Brain microvascular endothelial cell (primary cell): Measurements from ENCODE around the gene NKPD1.

Source experiments
- DNase-seq: peaks from one replicate; pipeline ENCODE4 v3.0.0-alpha.2; 2020
- H3K27ac ChIP-seq: fragments of 250-450 bp; sonication (Bioruptor Pico); 2 replicates; pipeline ENCODE4 v1.5.1; 2020; ENCODE audit warnings: mild to moderate bottlenecking, moderate library complexity
- H3K27me3 ChIP-seq: fragments of 250-450 bp; sonication (Bioruptor Pico); replicated peaks from 2 replicates; pipeline ENCODE4 v1.5.1; 2020; ENCODE audit warnings: mild to moderate bottlenecking
- H3K36me3 ChIP-seq: fragments of 250-450 bp; sonication (Bioruptor Pico); replicated peaks from 2 replicates; pipeline ENCODE4 v1.5.1; 2020; ENCODE audit warnings: mild to moderate bottlenecking
- H3K4me3 ChIP-seq: 2 replicates; pipeline ENCODE4 v1.5.1; 2011; ENCODE audit warnings: low read depth, mild to moderate bottlenecking, control low read depth, low read length, moderate library complexity
- in situ Hi-C: cut with HindIII; loops from 2 replicates; pipeline ENCODE4 v1.10.0; 2017; ENCODE audit warnings: low sequenced_read_pairs, low pct_ligation_motif_present
- TF ChIP-seq, protein P1 (sequence below): IDR thresholded peaks from 2 replicates; pipeline ENCODE4 v1.5.1; 2011; ENCODE audit warnings: low read depth, mild to moderate bottlenecking, moderate library complexity, low read length, control low read depth, inconsistent platforms; ENCODE audit errors: missing control alignments

Gene NKPD1

DNA sequence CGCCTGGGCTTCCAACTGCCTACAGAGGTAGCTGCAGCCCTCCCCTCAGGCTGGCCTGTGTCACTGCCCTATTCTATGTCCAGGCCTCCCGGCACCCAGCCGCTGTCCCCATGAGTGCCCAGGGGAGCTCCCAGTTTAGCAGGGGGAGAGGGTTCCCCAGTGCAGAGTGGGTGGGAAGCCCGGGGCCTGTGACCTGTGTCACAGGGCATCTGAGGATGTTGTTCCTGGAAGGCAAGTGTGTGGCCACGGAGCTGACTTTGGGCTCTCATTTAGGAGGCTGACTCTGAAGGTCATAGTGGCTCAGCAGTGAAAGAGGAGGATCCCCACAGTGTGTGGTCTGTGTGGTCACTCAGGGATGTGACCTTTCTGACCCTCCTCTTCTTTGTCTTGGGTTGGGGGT, 42.7 kb downstream of the NKPD1 start:
- DNase-seq = no peak
- H3K27ac ChIP-seq = no peak overlapping the region
- in situ Hi-C loops = no loop called here
- TF ChIP-seq, protein P1, sequence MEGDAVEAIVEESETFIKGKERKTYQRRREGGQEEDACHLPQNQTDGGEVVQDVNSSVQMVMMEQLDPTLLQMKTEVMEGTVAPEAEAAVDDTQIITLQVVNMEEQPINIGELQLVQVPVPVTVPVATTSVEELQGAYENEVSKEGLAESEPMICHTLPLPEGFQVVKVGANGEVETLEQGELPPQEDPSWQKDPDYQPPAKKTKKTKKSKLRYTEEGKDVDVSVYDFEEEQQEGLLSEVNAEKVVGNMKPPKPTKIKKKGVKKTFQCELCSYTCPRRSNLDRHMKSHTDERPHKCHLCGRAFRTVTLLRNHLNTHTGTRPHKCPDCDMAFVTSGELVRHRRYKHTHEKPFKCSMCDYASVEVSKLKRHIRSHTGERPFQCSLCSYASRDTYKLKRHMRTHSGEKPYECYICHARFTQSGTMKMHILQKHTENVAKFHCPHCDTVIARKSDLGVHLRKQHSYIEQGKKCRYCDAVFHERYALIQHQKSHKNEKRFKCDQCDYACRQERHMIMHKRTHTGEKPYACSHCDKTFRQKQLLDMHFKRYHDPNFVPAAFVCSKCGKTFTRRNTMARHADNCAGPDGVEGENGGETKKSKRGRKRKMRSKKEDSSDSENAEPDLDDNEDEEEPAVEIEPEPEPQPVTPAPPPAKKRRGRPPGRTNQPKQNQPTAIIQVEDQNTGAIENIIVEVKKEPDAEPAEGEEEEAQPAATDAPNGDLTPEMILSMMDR = no peak
- H3K4me3 ChIP-seq = no peak overlapping the region
- H3K27me3 ChIP-seq = no peaks in the 10 kb centered on the region
- no peaks in the 10 kb centered on the region for H3K36me3 ChIP-seq

DNA sequence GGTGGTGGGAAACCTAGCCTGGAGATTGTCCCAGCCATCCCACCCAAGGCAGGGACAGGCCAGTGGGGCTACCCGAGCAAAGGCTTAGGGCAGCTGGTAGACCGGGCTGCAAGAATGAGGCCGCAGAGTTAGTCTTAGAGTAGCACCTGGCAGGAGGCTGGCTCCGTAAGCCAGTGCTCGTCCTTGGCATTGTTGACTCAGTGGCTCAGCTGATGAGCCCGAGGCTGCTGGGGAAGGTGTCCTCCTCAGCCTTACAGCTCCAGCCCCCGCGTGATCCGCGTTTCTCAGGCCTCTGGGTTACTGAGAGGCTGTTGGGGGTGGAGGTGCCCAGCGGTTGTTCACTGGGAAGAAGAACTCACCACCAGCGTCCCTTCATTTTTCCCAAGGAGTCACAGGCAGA, 43.1 kb downstream of the NKPD1 start:
- Histone ChIP-seq H3K27ac (no peak overlapping the region), H3K36me3 (no peaks in the 10 kb centered on the region), H3K4me3 (no peak overlapping the region), H3K27me3 (no peaks in the 10 kb centered on the region)
- DNase-seq = no peak
- TF ChIP-seq, protein P1 = no peak
- in situ Hi-C loops = no loop called here

DNA sequence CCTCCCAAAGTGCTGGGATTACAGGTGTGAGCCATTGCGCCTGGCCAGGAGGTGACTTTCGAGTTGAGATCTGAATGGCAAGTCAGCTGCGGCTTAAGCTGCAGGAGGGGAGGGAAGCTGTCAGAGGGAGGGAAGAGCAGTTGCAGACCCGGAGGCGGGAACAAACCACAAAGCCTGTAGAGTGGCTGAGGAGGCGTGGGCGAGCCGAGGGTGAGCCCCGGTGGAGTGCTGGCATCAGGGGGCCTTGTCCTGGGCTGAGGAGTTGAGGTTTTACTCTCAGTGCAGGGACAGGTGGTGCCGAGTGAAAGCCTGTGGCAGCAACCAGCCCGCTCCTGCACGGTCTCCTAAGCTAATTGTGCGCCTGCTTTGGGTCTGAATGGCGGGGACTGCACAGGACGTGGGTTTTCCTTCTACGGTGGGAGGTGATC, 43.6 kb downstream of the NKPD1 start:
- H3K4me3 ChIP-seq = no peak overlapping the region
- no peak for DNase-seq
- H3K27me3 ChIP-seq = no peaks in the 10 kb centered on the region
- no peaks in the 10 kb centered on the region for H3K36me3 ChIP-seq
- in situ Hi-C loops = no loop called here
- TF ChIP-seq, protein P1 = no peak
- H3K27ac ChIP-seq = no peak overlapping the region

DNA sequence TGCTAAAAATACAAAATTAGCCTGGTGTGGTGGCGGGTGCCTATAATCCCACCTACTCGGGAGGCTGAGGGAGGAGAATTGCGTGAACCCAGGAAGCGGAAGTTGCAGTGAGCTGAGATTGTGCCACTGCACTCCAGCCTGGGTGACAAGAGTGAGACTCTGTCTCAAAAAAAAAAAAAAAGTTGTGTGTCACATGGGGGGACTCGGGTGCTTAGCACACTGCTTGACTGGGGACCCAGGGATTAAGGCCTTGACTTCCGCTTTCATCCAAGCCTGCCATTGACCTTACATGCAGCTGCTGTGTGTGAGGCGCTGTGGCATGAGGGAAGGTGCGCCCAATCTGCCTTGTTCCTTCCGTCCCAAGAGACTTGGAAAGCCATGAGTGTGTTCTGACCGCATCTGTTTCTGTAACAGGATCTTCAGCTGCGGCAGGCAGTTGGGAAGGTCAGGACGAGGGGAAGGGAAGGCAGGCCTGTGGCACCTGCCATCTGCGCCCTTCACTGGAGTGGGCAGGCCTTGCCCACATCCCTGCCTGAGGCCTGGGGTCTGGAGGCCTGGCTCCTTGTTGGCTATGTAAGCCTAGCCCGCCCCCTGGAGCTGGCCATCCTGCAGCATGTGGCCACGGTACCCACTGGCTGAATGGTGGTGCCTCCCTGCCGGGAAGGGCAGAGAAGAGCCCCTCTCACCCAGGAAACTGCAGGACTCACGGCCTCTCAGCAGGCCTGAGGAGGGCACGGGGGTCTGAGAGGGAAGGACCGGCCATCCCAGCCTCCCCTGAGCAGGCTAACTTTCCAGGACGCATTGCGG, 44.8 kb downstream of the NKPD1 start:
- Histone ChIP-seq H3K27ac (no peak overlapping the region), H3K27me3 (no peaks in the 10 kb centered on the region), H3K4me3 (no peak overlapping the region), H3K36me3 (no peaks in the 10 kb centered on the region)
- DNase-seq = no peak
- in situ Hi-C loops = no loop called here
- TF ChIP-seq, protein P1 = no peak

DNA sequence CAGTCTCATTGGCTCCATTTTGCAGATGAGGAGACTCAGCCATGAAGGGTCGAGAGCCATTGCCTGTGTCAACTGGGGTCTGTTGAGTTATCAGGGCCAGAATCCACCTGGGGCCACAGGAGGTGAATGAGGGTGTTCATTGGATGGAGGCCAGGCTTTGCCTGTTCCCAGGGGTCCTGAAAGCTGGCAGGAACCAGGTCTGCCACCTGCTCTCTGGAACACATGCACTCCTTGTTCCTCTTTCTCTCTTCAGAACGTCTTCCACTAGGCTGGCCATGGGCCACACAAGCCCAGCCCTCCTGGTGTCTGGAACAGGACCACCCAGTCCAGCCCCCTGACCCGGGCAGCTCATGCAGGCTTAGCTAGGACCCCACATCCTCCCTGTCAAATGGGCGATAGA, 46.7 kb downstream of the NKPD1 start:
- H3K27ac ChIP-seq = no peak overlapping the region
- no peaks in the 10 kb centered on the region for H3K27me3 ChIP-seq
- H3K36me3 ChIP-seq = no peaks in the 10 kb centered on the region
- in situ Hi-C loops = no loop called here
- H3K4me3 ChIP-seq = no peak overlapping the region
- DNase-seq = no peak
- TF ChIP-seq, protein P1 = no peak

DNA sequence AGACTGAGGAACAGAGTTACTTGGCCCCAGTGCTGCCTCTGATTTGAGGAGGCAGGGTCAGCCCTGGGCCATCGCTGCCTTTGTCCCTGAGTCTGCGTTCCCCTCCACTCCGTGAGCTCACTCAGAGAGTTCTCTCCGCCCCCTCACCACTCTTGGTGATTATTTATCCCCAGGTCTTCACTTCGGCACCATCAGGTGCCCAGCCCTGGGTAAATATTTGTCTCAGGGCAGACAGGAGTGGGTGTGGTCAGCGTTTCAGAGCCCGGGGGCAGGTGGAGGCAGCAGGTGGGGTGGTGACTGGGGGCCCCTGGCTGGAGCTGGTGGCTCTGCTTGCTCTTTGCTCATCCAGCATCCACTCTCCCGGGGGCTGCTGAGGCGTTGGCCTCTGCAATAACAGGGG, 47.2 kb downstream of the NKPD1 start:
- TF ChIP-seq, protein P1 = no peak
- Histone ChIP-seq H3K27ac (no peak overlapping the region), H3K27me3 (no peaks in the 10 kb centered on the region), H3K36me3 (no peaks in the 10 kb centered on the region), H3K4me3 (no peak overlapping the region)
- DNase-seq = no peak
- in situ Hi-C loops = no loop called here
